Cardiac fibroblast (primary cell): ENCODE results near the gene SLC4A8.

Experiments used
- DNase-seq, 2 donors: peaks; one replicate each; pipeline versions ENCODE4 v3.0.0 to v3.0.0-alpha.2; 2010; ENCODE audit warnings: low read depth in 2 of 2
- H3K4me3 ChIP-seq, 2 donors: replicated peaks in 1 of 2; 1 replicate in 1 of 2; 2 replicates in 1 of 2; pipeline ENCODE4 v1.5.1; 2011; ENCODE audit warnings: low read depth in 2 of 2, low read length in 2 of 2, mild to moderate bottlenecking in 2 of 2, moderate library complexity in 1 of 2
- CTCF ChIP-seq: IDR thresholded peaks from one replicate; pipeline ENCODE4 v1.5.1; 2011; ENCODE audit warnings: low read depth, mild to moderate bottlenecking, low read length, inconsistent platforms

The SLC4A8 gene

GRCh38 chr12:51424662-51425539, at the start of gene SLC4A8:
Gene SLC4A8 (plus strand): TSS chr12:51424831. CDS start chr12:51424988, 157 bp downstream.
- peak within 1 kb of the TSS; percentile 67 to 68 for H3K4me3 ChIP-seq
- TF ChIP-seq CTCF, result peak; percentile 79
- peak; percentile 72 to 84 for DNase-seq

- no peak for DNase-seq
- H3K4me3 ChIP-seq, result no peak overlapping the region
- no peak for TF ChIP-seq CTCF
Observed at GRCh38 chr12:51374856-51375255, 49.8 kb upstream of the SLC4A8 start.

GRCh38 chr12:51377099-51377984, 47.3 kb upstream of the SLC4A8 start:
- TF ChIP-seq CTCF, result no peak
- DNase-seq, result peak in 1 of 2 donors; percentile 60
- H3K4me3 ChIP-seq, result no peak overlapping the region

GRCh38 chr12:51378749-51379148, 45.9 kb upstream of the SLC4A8 start:
- DNase-seq, result no peak
- H3K4me3 ChIP-seq, result no peak overlapping the region
- TF ChIP-seq CTCF, result no peak

GRCh38 chr12:51379571-51379970, 45.1 kb upstream of the SLC4A8 start:
- no peak overlapping the region for H3K4me3 ChIP-seq
- TF ChIP-seq CTCF, result no peak

GRCh38 chr12:51381226-51382079, 43.2 kb upstream of the SLC4A8 start:
- TF ChIP-seq CTCF, result no peak
- DNase-seq, result peak; percentile 61 to 72
- no peak overlapping the region for H3K4me3 ChIP-seq

More at GRCh38 chr12:51379571-51379970, 45.1 kb upstream of the SLC4A8 start:
- DNase-seq, result no peak
